HEK293 (cell line): ENCODE measurements around the gene ITSN1.

ENCODE experiments used
- CTCF ChIA-PET: fragments of 350-600 bp; formaldehyde crosslinking; extraction: SDS; loops from one replicate; lab custom pipeline; 2021; ENCODE audit warnings: antibody characterized with exemption; lab: Yijun Ruan, JAX
- POLR2A ChIA-PET: fragments of 300-600 bp; formaldehyde crosslinking; extraction: SDS; loops from one replicate; lab custom pipeline; 2020; ENCODE audit warnings: antibody characterized with exemption, inconsistent platforms; lab: Yijun Ruan, JAX
- H3K27ac ChIP-seq: fragments of 200-500 bp; sonication (Bioruptor generic); 2 replicates; pipeline ENCODE4 v1.5.1; 2014; ENCODE audit warnings: low read depth, low read length, control low read depth, inconsistent platforms; ENCODE audit errors: extremely low read depth
- H3K36me3 ChIP-seq, 2 experiments: fragments of 200-500 bp in 1 of 2; sonication (Bioruptor generic) in 1 of 2; 1 replicate in 1 of 2; 2 replicates in 1 of 2; pipeline ENCODE4 v1.5.1; 2014 to 2017; ENCODE audit warnings: inconsistent platforms in 2 of 2, low read length in 2 of 2; ENCODE audit not compliant: control insufficient read depth in 2 of 2, insufficient read depth in 1 of 2
- H3K4me1 ChIP-seq: fragments of 200-500 bp; sonication (Bioruptor generic); 2 replicates; pipeline ENCODE4 v1.5.1; 2014; ENCODE audit warnings: mild to moderate bottlenecking, low read length, inconsistent platforms; ENCODE audit not compliant: control insufficient read depth, insufficient read depth
- H3K4me3 ChIP-seq: 2 replicates; pipeline ENCODE4 v1.5.1; 2011; ENCODE audit warnings: low read depth, mild to moderate bottlenecking, control low read depth, low read length, moderate library complexity
- H3K9me3 ChIP-seq: fragments of 200-500 bp; sonication (Bioruptor generic); 2 replicates; pipeline ENCODE4 v1.5.1; 2014; ENCODE audit warnings: low read depth, low read length, inconsistent platforms; ENCODE audit not compliant: control insufficient read depth, insufficient read depth
- AEBP2 ChIP-seq: fragments of 450-650 bp; formaldehyde crosslinking; IDR thresholded peaks from 2 replicates; pipeline ENCODE4 v1.5.1; 2016; ENCODE audit warnings: missing biosample characterization, missing genetic modification characterization, borderline replicate concordance
- GFI1B ChIP-seq: fragments of 450-650 bp; formaldehyde crosslinking; IDR thresholded peaks from 2 replicates; pipeline ENCODE4 v1.5.1; 2016; ENCODE audit warnings: missing biosample characterization, missing genetic modification characterization
- GLIS2 ChIP-seq: fragments of 450-650 bp; formaldehyde crosslinking; IDR thresholded peaks from 2 replicates; pipeline ENCODE4 v1.5.1; 2016; ENCODE audit warnings: missing biosample characterization, missing genetic modification characterization
- KLF8 ChIP-seq: fragments of 450-650 bp; formaldehyde crosslinking; IDR thresholded peaks from 2 replicates; pipeline ENCODE4 v1.5.1; 2016; ENCODE audit warnings: missing biosample characterization, missing genetic modification characterization
- MEIS1 ChIP-seq: sonication (generic); formaldehyde crosslinking; IDR thresholded peaks from 2 replicates; pipeline ENCODE4 v1.8.1; 2022; ENCODE audit warnings: missing genetic modification reagents, mild to moderate bottlenecking, borderline replicate concordance
- OVOL3 ChIP-seq: fragments of 450-650 bp; formaldehyde crosslinking; IDR thresholded peaks from 2 replicates; pipeline ENCODE4 v1.5.1; 2016; ENCODE audit warnings: missing biosample characterization, missing genetic modification characterization
- PATZ1 ChIP-seq: fragments of 450-650 bp; formaldehyde crosslinking; IDR thresholded peaks from 2 replicates; pipeline ENCODE4 v1.5.1; 2016; ENCODE audit warnings: missing biosample characterization, missing genetic modification characterization
- PRDM1 ChIP-seq: fragments of 450-650 bp; formaldehyde crosslinking; IDR thresholded peaks from 2 replicates; pipeline ENCODE4; 2016; ENCODE audit warnings: missing biosample characterization, missing genetic modification characterization
- SALL2 ChIP-seq: fragments of 450-650 bp; formaldehyde crosslinking; IDR thresholded peaks from 2 replicates; pipeline ENCODE4 v1.5.0; 2017; ENCODE audit warnings: missing biosample characterization, mild to moderate bottlenecking, missing genetic modification characterization, borderline replicate concordance
- SETDB1 ChIP-seq: IDR thresholded peaks from one replicate; pipeline ENCODE4 v1.6.1; 2017; ENCODE audit warnings: mild to moderate bottlenecking, low read length, moderate library complexity, mixed read lengths; ENCODE audit not compliant: insufficient read length
- ZBTB20 ChIP-seq: fragments of 450-650 bp; formaldehyde crosslinking; IDR thresholded peaks from 2 replicates; pipeline ENCODE4 v1.5.1; 2016; ENCODE audit warnings: missing biosample characterization, missing genetic modification characterization
- ZFHX2 ChIP-seq: fragments of 450-650 bp; formaldehyde crosslinking; conservative IDR thresholded peaks from 2 replicates; pipeline ENCODE4 v1.5.1; 2016; ENCODE audit warnings: missing biosample characterization, missing genetic modification characterization
- ZFP3 ChIP-seq: fragments of 450-650 bp; formaldehyde crosslinking; IDR thresholded peaks from 2 replicates; pipeline ENCODE4 v1.5.1; 2016; ENCODE audit warnings: low read depth, missing biosample characterization, missing genetic modification characterization
- ZNF132 ChIP-seq: fragments of 450-650 bp; formaldehyde crosslinking; IDR thresholded peaks from 2 replicates; pipeline ENCODE4 v1.5.1; 2017; ENCODE audit warnings: missing biosample characterization, missing genetic modification characterization, borderline replicate concordance
- ZNF155 ChIP-seq: fragments of 450-650 bp; formaldehyde crosslinking; IDR thresholded peaks from 2 replicates; pipeline ENCODE4 v1.5.1; 2016; ENCODE audit warnings: missing biosample characterization, missing genetic modification characterization
- ZNF169 ChIP-seq: fragments of 450-650 bp; formaldehyde crosslinking; IDR thresholded peaks from 2 replicates; pipeline ENCODE4 v1.5.1; 2016; ENCODE audit warnings: missing biosample characterization, missing genetic modification characterization
- ZNF214 ChIP-seq: fragments of 450-650 bp; formaldehyde crosslinking; IDR thresholded peaks from 2 replicates; pipeline ENCODE4 v1.5.1; 2017; ENCODE audit warnings: missing biosample characterization, mild to moderate bottlenecking, missing genetic modification characterization, borderline replicate concordance
- ZNF324 ChIP-seq: fragments of 450-650 bp; formaldehyde crosslinking; IDR thresholded peaks from 2 replicates; pipeline ENCODE4 v1.5.1; 2016; ENCODE audit warnings: missing biosample characterization, missing genetic modification characterization
- ZNF404 ChIP-seq: fragments of 450-650 bp; formaldehyde crosslinking; IDR thresholded peaks from 2 replicates; pipeline ENCODE4 v1.5.1; 2017; ENCODE audit warnings: missing biosample characterization, missing genetic modification characterization
- ZNF518A ChIP-seq: fragments of 450-650 bp; formaldehyde crosslinking; conservative IDR thresholded peaks from 2 replicates; pipeline ENCODE4 v1.5.1; 2016; ENCODE audit warnings: low read depth, missing biosample characterization, missing genetic modification characterization
- ZNF610 ChIP-seq: fragments of 450-650 bp; formaldehyde crosslinking; IDR thresholded peaks from 2 replicates; pipeline ENCODE4 v1.5.1; 2016; ENCODE audit warnings: missing biosample characterization, missing genetic modification characterization, borderline replicate concordance
- ZNF701 ChIP-seq: fragments of 450-650 bp; formaldehyde crosslinking; IDR thresholded peaks from 2 replicates; pipeline ENCODE4 v1.5.1; 2016; ENCODE audit warnings: missing biosample characterization, missing genetic modification characterization
- ZSCAN16 ChIP-seq: fragments of 450-650 bp; formaldehyde crosslinking; IDR thresholded peaks from 2 replicates; pipeline ENCODE4 v1.5.1; 2016; ENCODE audit warnings: missing biosample characterization, missing genetic modification characterization
- TF ChIP-seq, protein P1 (sequence below): fragments of 450-650 bp; formaldehyde crosslinking; IDR thresholded peaks from 2 replicates; pipeline ENCODE4 v1.5.1; 2016; ENCODE audit warnings: missing biosample characterization, missing genetic modification characterization
- TF ChIP-seq, protein P2 (sequence below): fragments of 450-650 bp; formaldehyde crosslinking; IDR thresholded peaks from 2 replicates; pipeline ENCODE4 v1.5.1; 2016; ENCODE audit warnings: missing biosample characterization, missing genetic modification characterization

The ITSN1 gene

GRCh38 chr21:33642896-33643657, 776 bp downstream of the ITSN1 start:
- Histone ChIP-seq H3K4me1 (peaks cover 13% of the 10 kb centered on the region), H3K9me3 (no peaks in the 10 kb centered on the region), H3K36me3 (peaks cover 0 to 4% of the 10 kb centered on the region in 2 experiments; a peak in 1 of 3 replicates), H3K4me3 (peak overlapping the region; percentile 62), H3K27ac (peak overlapping the region; percentile 79)
- ChIA-PET CTCF (no interaction called here), POLR2A (interaction anchor here (1.0 kb wide), 4 partner anchors 8 to 259 kb away, joined by 3 to 6 read pairs (median 4); partner anchors contain the start of gene DONSON)
- no peak for TF ChIP-seq ZFP3
- no peak for TF ChIP-seq ZNF324
- TF ChIP-seq GFI1B (tag by site-specific recombination): no peak
- TF ChIP-seq SALL2: no peak
- no peak for TF ChIP-seq GLIS2
- TF ChIP-seq ZNF610 (tag by site-specific recombination): no peak
- no peak for TF ChIP-seq PRDM1 (tag by site-specific recombination)
- TF ChIP-seq ZFHX2 (tag by site-specific recombination): no peak
- TF ChIP-seq, protein P1, sequence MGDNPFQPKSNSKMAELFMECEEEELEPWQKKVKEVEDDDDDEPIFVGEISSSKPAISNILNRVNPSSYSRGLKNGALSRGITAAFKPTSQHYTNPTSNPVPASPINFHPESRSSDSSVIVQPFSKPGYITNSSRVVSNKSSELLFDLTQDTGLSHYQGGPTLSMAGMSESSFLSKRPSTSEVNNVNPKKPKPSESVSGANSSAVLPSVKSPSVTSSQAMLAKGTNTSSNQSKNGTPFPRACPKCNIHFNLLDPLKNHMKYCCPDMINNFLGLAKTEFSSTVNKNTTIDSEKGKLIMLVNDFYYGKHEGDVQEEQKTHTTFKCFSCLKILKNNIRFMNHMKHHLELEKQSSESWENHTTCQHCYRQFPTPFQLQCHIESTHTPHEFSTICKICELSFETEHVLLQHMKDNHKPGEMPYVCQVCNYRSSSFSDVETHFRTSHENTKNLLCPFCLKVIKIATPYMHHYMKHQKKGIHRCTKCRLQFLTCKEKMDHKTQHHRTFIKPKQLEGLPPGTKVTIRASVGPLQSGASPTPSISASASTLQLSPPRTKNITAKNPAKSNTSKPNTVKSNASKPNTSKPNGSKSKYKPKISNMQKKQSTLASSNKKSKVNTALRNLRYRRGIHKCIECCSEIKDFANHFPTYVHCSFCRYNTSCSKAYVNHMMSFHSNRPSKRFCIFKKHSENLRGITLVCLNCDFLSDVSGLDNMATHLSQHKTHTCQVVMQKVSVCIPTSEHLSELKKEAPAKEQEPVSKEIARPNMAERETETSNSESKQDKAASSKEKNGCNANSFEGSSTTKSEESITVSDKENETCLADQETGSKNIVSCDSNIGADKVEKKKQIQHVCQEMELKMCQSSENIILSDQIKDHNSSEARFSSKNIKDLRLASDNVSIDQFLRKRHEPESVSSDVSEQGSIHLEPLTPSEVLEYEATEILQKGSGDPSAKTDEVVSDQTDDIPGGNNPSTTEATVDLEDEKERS (tag by site-specific recombination): no peak
- TF ChIP-seq PATZ1 (tag by site-specific recombination): peak; percentile 74
- no peak for TF ChIP-seq MEIS1 (CRISPR knock-in tag)
- peak; percentile 68 for TF ChIP-seq ZBTB20 (tag by site-specific recombination)
- no peak for TF ChIP-seq SETDB1
- no peak for TF ChIP-seq ZNF214
- no peak for TF ChIP-seq ZNF518A
- TF ChIP-seq ZNF169 (tag by site-specific recombination): no peak
- TF ChIP-seq ZNF155 (tag by site-specific recombination): no peak
- TF ChIP-seq ZNF132: no peak
- no peak for TF ChIP-seq AEBP2 (tag by site-specific recombination)
- no peak for TF ChIP-seq OVOL3
- no peak for TF ChIP-seq ZNF701 (tag by site-specific recombination)
- TF ChIP-seq ZNF404: no peak
- TF ChIP-seq, protein P2, sequence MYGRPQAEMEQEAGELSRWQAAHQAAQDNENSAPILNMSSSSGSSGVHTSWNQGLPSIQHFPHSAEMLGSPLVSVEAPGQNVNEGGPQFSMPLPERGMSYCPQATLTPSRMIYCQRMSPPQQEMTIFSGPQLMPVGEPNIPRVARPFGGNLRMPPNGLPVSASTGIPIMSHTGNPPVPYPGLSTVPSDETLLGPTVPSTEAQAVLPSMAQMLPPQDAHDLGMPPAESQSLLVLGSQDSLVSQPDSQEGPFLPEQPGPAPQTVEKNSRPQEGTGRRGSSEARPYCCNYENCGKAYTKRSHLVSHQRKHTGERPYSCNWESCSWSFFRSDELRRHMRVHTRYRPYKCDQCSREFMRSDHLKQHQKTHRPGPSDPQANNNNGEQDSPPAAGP (tag by site-specific recombination): peak; percentile 53; the same call in 1 of the 2 replicates
- no peak; the same call in 1 of the 2 replicates for TF ChIP-seq ZSCAN16 (tag by site-specific recombination)
- TF ChIP-seq KLF8 (tag by site-specific recombination): peak; percentile 77
